Caco-2 (cell line): Measurements from ENCODE around the gene HOTAIR. TPM values are rescaled to one million over a fixed set of nuclear protein-coding genes. Genes with fewer than 3 reads are reported as not detected.

Experiments
- BruUV-seq: library from RNA; stranded (reverse); fragments of 400-500 nt; replicated peaks from 2 replicates; lab custom pipeline; 2021; lab: Mats Ljungman, UMichigan
- CTCF ChIA-PET: fragments of 300-600 bp; sonication (Branson Sonifier 250); formaldehyde crosslinking; loops from one replicate; lab custom pipeline; 2022; ENCODE audit warnings: antibody characterized with exemption; lab: Charles Lee
- POLR2A ChIA-PET: fragments of 300-600 bp; sonication (Branson Sonifier 250); formaldehyde crosslinking; loops from one replicate; lab custom pipeline; 2022; ENCODE audit warnings: antibody characterized with exemption; lab: Charles Lee
- DNase-seq, 2 experiments: peaks; one replicate each; pipeline versions ENCODE4 v3.0.0 to v3.0.0-alpha.2; 2020 to 2022
- H3K27me3 ChIP-seq: replicated peaks from 2 replicates; pipeline ENCODE4 v1.6.0; 2011; ENCODE audit warnings: low read length; ENCODE audit not compliant: control insufficient read depth, insufficient read depth
- H3K36me3 ChIP-seq: 2 replicates; pipeline ENCODE4 v1.5.1; 2011; ENCODE audit warnings: low read length; ENCODE audit not compliant: control insufficient read depth, insufficient read depth
- H3K4me1 ChIP-seq: fragments of 250-450 bp; sonication (Bioruptor Pico); 2 replicates; pipeline ENCODE4 v1.5.1; 2020; ENCODE audit warnings: mild to moderate bottlenecking
- H3K4me3 ChIP-seq: 2 replicates; pipeline ENCODE4 v1.5.1; 2011; ENCODE audit warnings: low read depth, mild to moderate bottlenecking, control low read depth, low read length
- H3K9me3 ChIP-seq: fragments of 250-450 bp; sonication (Bioruptor Pico); 2 replicates; pipeline ENCODE4 v1.5.1; 2020; ENCODE audit warnings: mild to moderate bottlenecking, moderate library complexity
- H3K27ac Mint-ChIP-seq: one replicate; pipeline ENCODE4 v1.8.0; 2022; ENCODE audit warnings: mixed read lengths; ENCODE audit not compliant: unreplicated experiment
- H3K27me3 Mint-ChIP-seq: one replicate; pipeline ENCODE4 v1.8.0; 2022; ENCODE audit warnings: mixed read lengths; ENCODE audit not compliant: insufficient read depth, unreplicated experiment
- H3K36me3 Mint-ChIP-seq: one replicate; pipeline ENCODE4 v1.8.0; 2022; ENCODE audit warnings: mild to moderate bottlenecking, mixed read lengths; ENCODE audit not compliant: insufficient read depth, unreplicated experiment
- H3K4me1 Mint-ChIP-seq: one replicate; pipeline ENCODE4 v1.8.0; 2022; ENCODE audit warnings: low read depth, mixed read lengths; ENCODE audit not compliant: unreplicated experiment
- H3K4me3 Mint-ChIP-seq: one replicate; pipeline ENCODE4 v1.8.0; 2022; ENCODE audit warnings: mild to moderate bottlenecking, moderate library complexity, mixed read lengths; ENCODE audit not compliant: unreplicated experiment
- H3K9me3 Mint-ChIP-seq: one replicate; pipeline ENCODE4 v1.8.0; 2022; ENCODE audit warnings: mixed read lengths; ENCODE audit not compliant: unreplicated experiment
- intact Hi-C: fragments of 100-400 bp; cut with micrococcal nuclease; formaldehyde crosslinking; loops from one replicate; pipeline ENCODE4 v1.10.0; 2022; ENCODE audit not compliant: unreplicated experiment
- total RNA-seq: library from RNA; stranded (reverse); gene quantifications from 2 replicates; pipeline ENCODE4 v1.2.3, GENCODE V29; 2022
- TF ChIP-seq, protein P1 (sequence below), 2 experiments: fragments of 200-600 bp in 1 of 2; IDR thresholded peaks; 1 replicate in 1 of 2; 2 replicates in 1 of 2; pipeline versions ENCODE4 v1.5.1 to v1.8.0; 2011 to 2022; ENCODE audit warnings: antibody characterized with exemption in 1 of 2, control low read depth in 1 of 2, inconsistent platforms in 1 of 2, low read depth in 1 of 2, low read length in 1 of 2, mild to moderate bottlenecking in 1 of 2, moderate library complexity in 1 of 2; ENCODE audit not compliant: insufficient read depth in 1 of 2, severe bottlenecking in 1 of 2, unreplicated experiment in 1 of 2

HOTAIR gene
- total RNA-seq, 1 experiment from 2014 or later = 1.9 TPM

DNA sequence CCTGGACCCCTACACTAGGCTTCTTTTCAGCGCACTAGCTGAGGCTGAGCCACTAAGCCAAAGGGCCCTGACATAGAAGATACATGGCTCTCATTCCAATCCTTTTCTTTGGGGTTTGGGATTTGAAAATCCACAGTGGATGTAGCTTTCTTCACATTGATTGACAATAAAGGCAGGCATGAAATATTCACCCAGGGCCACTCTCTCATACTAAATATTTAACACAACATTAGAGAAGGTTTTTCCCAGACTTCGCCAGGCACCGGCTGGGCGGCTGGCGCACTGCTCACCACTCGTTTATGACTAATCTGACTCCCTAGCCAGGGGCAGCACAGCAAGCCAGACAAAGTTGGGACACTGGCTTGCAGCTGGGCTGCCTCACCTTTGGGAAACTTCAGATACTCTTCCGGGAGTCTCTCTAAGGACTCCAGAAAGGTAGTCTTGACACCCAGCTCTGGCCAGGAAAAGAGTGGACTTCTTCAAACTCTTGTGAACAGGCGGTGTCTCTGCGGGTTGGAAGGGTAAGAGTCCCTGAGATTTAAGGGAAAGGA lies 2.5 kb downstream of the HOTAIR start:
- intact Hi-C loops = no loop called here
- Mint-ChIP-seq H3K4me3 (no peak overlapping the region), H3K9me3 (no peaks in the 10 kb centered on the region), H3K4me1 (peaks cover 8% of the 10 kb centered on the region), H3K27me3 (no peaks in the 10 kb centered on the region), H3K27ac (no peak overlapping the region), H3K36me3 (no peaks in the 10 kb centered on the region)
- POLR2A ChIA-PET = interaction anchor here (0.6 kb wide), 1 partner anchor 397 kb away, joined by 3 read pairs; no protein-coding TSS in a partner anchor
- H3K4me3 ChIP-seq = no peak overlapping the region
- no peaks in the 10 kb centered on the region for H3K36me3 ChIP-seq
- H3K27me3 ChIP-seq = no peaks in the 10 kb centered on the region
- H3K4me1 ChIP-seq = peaks cover 6% of the 10 kb centered on the region
- CTCF ChIA-PET = interaction anchor here (0.6 kb wide), 1 partner anchor 14 kb away, joined by 3 read pairs; no protein-coding TSS in a partner anchor
- TF ChIP-seq, protein P1, sequence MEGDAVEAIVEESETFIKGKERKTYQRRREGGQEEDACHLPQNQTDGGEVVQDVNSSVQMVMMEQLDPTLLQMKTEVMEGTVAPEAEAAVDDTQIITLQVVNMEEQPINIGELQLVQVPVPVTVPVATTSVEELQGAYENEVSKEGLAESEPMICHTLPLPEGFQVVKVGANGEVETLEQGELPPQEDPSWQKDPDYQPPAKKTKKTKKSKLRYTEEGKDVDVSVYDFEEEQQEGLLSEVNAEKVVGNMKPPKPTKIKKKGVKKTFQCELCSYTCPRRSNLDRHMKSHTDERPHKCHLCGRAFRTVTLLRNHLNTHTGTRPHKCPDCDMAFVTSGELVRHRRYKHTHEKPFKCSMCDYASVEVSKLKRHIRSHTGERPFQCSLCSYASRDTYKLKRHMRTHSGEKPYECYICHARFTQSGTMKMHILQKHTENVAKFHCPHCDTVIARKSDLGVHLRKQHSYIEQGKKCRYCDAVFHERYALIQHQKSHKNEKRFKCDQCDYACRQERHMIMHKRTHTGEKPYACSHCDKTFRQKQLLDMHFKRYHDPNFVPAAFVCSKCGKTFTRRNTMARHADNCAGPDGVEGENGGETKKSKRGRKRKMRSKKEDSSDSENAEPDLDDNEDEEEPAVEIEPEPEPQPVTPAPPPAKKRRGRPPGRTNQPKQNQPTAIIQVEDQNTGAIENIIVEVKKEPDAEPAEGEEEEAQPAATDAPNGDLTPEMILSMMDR (IDR thresholded peaks at IDR 0.05; ENCODE audit: insufficient read depth in 1 of 2, low read depth in 1 of 2, low read length in 1 of 2, severe bottlenecking in 1 of 2, unreplicated experiment in 1 of 2) = no peak
- no TSS peak for BruUV-seq
- no peak for DNase-seq
- H3K9me3 ChIP-seq = no peaks in the 10 kb centered on the region

DNA sequence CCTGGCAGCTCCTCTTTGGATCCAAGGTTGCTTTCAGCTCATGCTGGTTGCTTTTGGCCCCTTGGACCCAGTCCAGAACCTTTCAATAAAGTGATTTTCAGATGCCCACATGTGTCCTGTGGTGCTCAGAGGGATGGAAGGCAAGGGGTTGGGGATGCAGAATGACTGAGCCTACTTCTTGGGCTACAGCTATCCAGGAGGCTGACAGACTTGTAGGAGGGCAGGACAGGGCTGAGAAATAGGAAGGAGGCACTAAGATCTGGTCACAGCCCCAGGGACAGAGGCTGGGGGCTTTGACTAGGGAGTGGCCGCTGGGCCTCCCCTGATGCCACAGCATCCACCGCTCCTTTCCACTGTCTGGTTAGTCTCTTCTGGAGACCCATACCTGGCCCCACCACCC lies 3.1 kb downstream of the HOTAIR start:
- H3K4me1 Mint-ChIP-seq = peaks cover 8% of the 10 kb centered on the region

DNA sequence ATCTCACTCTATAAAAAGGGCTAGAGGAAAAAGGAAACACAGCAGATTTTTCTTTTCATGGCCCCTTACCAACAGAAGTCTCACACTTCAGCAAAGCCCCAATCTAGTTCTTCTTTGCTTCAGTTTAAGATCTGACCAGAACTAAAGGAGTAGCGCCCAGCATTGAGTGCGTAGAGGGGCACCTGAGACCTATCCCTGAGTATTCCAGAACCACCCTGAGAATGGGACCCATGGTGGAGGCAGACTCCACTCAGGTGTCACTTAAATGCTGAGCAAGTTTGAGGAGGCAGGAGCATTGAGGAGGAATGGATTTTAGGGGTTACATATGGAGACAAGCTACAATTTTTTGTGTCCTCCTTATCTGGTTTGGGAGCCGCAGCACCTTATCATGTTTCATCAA lies 3.6 kb downstream of the HOTAIR start:
- Histone ChIP-seq H3K4me1 (peaks cover 5% of the 10 kb centered on the region; the same call in 1 of the 2 replicates), H3K4me3 (no peak overlapping the region), H3K27me3 (no peaks in the 10 kb centered on the region), H3K36me3 (no peaks in the 10 kb centered on the region), H3K9me3 (no peaks in the 10 kb centered on the region)
- Mint-ChIP-seq H3K27me3 (no peaks in the 10 kb centered on the region), H3K4me3 (no peak overlapping the region), H3K4me1 (peaks cover 8% of the 10 kb centered on the region), H3K36me3 (no peaks in the 10 kb centered on the region), H3K9me3 (no peaks in the 10 kb centered on the region), H3K27ac (no peak overlapping the region)
- DNase-seq = no peak
- BruUV-seq = no TSS peak
- ChIA-PET CTCF (no interaction called here), POLR2A (no interaction called here)
- TF ChIP-seq, protein P1 (IDR thresholded peaks at IDR 0.05; ENCODE audit: insufficient read depth in 1 of 2, low read depth in 1 of 2, low read length in 1 of 2, severe bottlenecking in 1 of 2, unreplicated experiment in 1 of 2) = no peak
- intact Hi-C loops = no loop called here

More for the DNA sequence above, 3.1 kb downstream of the HOTAIR start:
- no peak for DNase-seq
- no peak overlapping the region for H3K27ac Mint-ChIP-seq
- no peak overlapping the region for H3K4me3 Mint-ChIP-seq
- no peaks in the 10 kb centered on the region for H3K36me3 Mint-ChIP-seq
- no TSS peak for BruUV-seq
- CTCF ChIA-PET = no interaction called here
- POLR2A ChIA-PET = interaction anchor here (0.6 kb wide), 1 partner anchor 397 kb away, joined by 3 read pairs; no protein-coding TSS in a partner anchor
- intact Hi-C loops = no loop called here
- Histone ChIP-seq H3K9me3 (no peaks in the 10 kb centered on the region), H3K27me3 (no peaks in the 10 kb centered on the region), H3K36me3 (no peaks in the 10 kb centered on the region), H3K4me3 (no peak overlapping the region), H3K4me1 (peaks cover 5% of the 10 kb centered on the region; the same call in 1 of the 2 replicates)
- H3K9me3 Mint-ChIP-seq = no peaks in the 10 kb centered on the region
- H3K27me3 Mint-ChIP-seq = no peaks in the 10 kb centered on the region
- TF ChIP-seq, protein P1 (IDR thresholded peaks at IDR 0.05; ENCODE audit: insufficient read depth in 1 of 2, low read depth in 1 of 2, low read length in 1 of 2, severe bottlenecking in 1 of 2, unreplicated experiment in 1 of 2) = no peak
